Activated CD8-positive, alpha-beta memory T cell treated with anti-CD3 and anti-CD28 coated beads, Interleukin-2, amount 50 U/mL, for 24 hours (primary cell): ENCODE data around the gene PPP1R37.

Experiments used
- DNase-seq: peaks from one replicate; pipeline ENCODE4 v3.0.0-alpha.2; 2020; ENCODE audit errors: extremely low read depth

Gene PPP1R37

GRCh38 chr19:45137179-45137761, 44.3 kb downstream of the PPP1R37 start:
- DNase-seq = no peak

- DNase-seq = no peak
Observed at GRCh38 chr19:45138303-45138751, 45.3 kb downstream of the PPP1R37 start.

GRCh38 chr19:45139286-45140143, 46.5 kb downstream of the PPP1R37 start:
- DNase-seq = no peak

- no peak for DNase-seq
Observed at GRCh38 chr19:45140144-45140503, 47.1 kb downstream of the PPP1R37 start.

- DNase-seq = no peak
Observed at GRCh38 chr19:45140533-45140932, 47.6 kb downstream of the PPP1R37 start.

- DNase-seq = no peak
Observed at GRCh38 chr19:45141203-45141900, 48.4 kb downstream of the PPP1R37 start.

GRCh38 chr19:45142016-45142725, 49.2 kb downstream of the PPP1R37 start:
- DNase-seq = no peak

GRCh38 chr19:45142726-45143110, 49.7 kb downstream of the PPP1R37 start:
- no peak for DNase-seq

- no peak for DNase-seq
Observed at GRCh38 chr19:45144431-45145269, 51.7 kb downstream of the PPP1R37 start.

- DNase-seq = no peak
Observed at GRCh38 chr19:45145270-45146189, 52.6 kb downstream of the PPP1R37 start.

- no peak for DNase-seq
Observed at GRCh38 chr19:45146251-45146650, 53.3 kb downstream of the PPP1R37 start.

- DNase-seq = no peak
Observed at GRCh38 chr19:45146741-45147205, 53.8 kb downstream of the PPP1R37 start.

- DNase-seq = no peak
Observed at GRCh38 chr19:45147835-45148676, 55.1 kb downstream of the PPP1R37 start.

GRCh38 chr19:45149129-45149528, 56.1 kb downstream of the PPP1R37 start:
- DNase-seq = no peak

GRCh38 chr19:45150180-45150579, 57.2 kb downstream of the PPP1R37 start:
- DNase-seq = no peak

GRCh38 chr19:45150751-45151281, 57.8 kb downstream of the PPP1R37 start:
- no peak for DNase-seq

- DNase-seq = no peak
Observed at GRCh38 chr19:45151320-45151719, 58.3 kb downstream of the PPP1R37 start.

- DNase-seq = no peak
Observed at GRCh38 chr19:45151821-45152503, 59.0 kb downstream of the PPP1R37 start.
